ENCODE data around the gene TNRC18.

DNA sequence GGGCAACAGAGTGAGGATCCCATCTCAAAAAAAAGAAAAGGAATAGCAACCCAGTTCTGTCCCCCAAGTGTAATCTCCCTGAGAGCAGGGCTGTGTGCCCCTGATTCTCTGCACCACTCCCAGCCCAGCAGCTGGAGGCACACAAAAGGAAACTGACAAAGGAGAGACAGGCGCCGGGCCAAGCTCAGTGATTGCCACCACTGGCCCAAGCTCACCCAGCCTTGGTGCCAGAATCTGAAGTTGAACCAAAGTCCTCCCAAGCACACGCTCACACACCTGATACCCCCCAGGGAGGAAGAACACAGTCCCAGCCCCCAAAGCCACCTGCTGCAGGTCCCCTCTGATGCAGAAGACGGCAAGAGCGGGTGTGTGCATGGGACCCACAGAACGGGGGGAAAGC, 50.3 kb downstream of the TNRC18 start:
- TF ChIP-seq CTCF (conservative IDR thresholded peaks at IDR 0.05; ENCODE audit: low read length) (no peak), EZH2phosphoT487 (IDR thresholded peaks at IDR 0.05; ENCODE audit: borderline replicate concordance, low read depth, low read length) (no peak)
